GM23338 (cell line): Measurements from ENCODE around the gene IPO5. TPM values are rescaled to one million over a fixed set of nuclear protein-coding genes. Genes with fewer than 3 reads are reported as not detected.

Experiments
- ATAC-seq: fragments of 200-7000 bp; cut with Tn5 transposase; 3 replicates; pipeline ENCODE4 v1.9.1; 2020
- DNase-seq: peaks from one replicate; pipeline ENCODE4 v3.0.0-alpha.2; 2015; ENCODE audit warnings: low spot score
- H2AFZ ChIP-seq: fragments of 200-600 bp; sonication (generic); 2 replicates; pipeline ENCODE4 v1.8.0; 2016; ENCODE audit warnings: antibody characterized with exemption, mild to moderate bottlenecking, moderate library complexity
- H3F3A ChIP-seq: fragments of 200-600 bp; sonication (generic); replicated peaks from 2 replicates; pipeline ENCODE4 v1.8.0; 2017; ENCODE audit warnings: antibody characterized with exemption, mixed run types, low read depth
- H3K27ac ChIP-seq: fragments of 200-600 bp; sonication (generic); 2 replicates; pipeline ENCODE4 v1.6.1; 2016; ENCODE audit warnings: low read depth
- H3K27me3 ChIP-seq: fragments of 200-600 bp; sonication (generic); 2 replicates; pipeline ENCODE4 v1.8.0; 2016; ENCODE audit warnings: mild to moderate bottlenecking, mixed run types, moderate library complexity; ENCODE audit not compliant: insufficient read depth
- H3K36me3 ChIP-seq: fragments of 200-600 bp; sonication (generic); 2 replicates; pipeline ENCODE4 v1.8.0; 2016; ENCODE audit warnings: mild to moderate bottlenecking; ENCODE audit not compliant: insufficient read depth
- H3K4me1 ChIP-seq: fragments of 200-600 bp; sonication (generic); 2 replicates; pipeline ENCODE4 v1.8.0; 2016; ENCODE audit warnings: mild to moderate bottlenecking, moderate library complexity; ENCODE audit not compliant: insufficient read depth
- H3K4me2 ChIP-seq: fragments of 200-600 bp; sonication (generic); 2 replicates; pipeline ENCODE4 v1.7.1; 2017; ENCODE audit warnings: mixed run types
- H3K4me3 ChIP-seq: fragments of 200-600 bp; sonication (generic); 2 replicates; pipeline ENCODE4 v1.6.1; 2016; ENCODE audit warnings: mixed run types
- H3K79me2 ChIP-seq: fragments of 200-600 bp; sonication (generic); replicated peaks from 2 replicates; pipeline ENCODE4 v1.8.0; 2017; ENCODE audit warnings: mild to moderate bottlenecking; ENCODE audit not compliant: insufficient read depth
- H3K9me2 ChIP-seq: fragments of 200-600 bp; sonication (generic); 2 replicates; pipeline ENCODE4 v1.8.0; 2017; ENCODE audit not compliant: insufficient read depth
- H4K20me1 ChIP-seq: fragments of 200-600 bp; sonication (generic); replicated peaks from 2 replicates; pipeline ENCODE4 v1.8.0; 2017; ENCODE audit warnings: mild to moderate bottlenecking; ENCODE audit not compliant: insufficient read depth
- H3K27ac Mint-ChIP-seq: 2 replicates; pipeline ENCODE4 v1.8.0; 2020; ENCODE audit warnings: inconsistent platforms, mild to moderate bottlenecking, moderate library complexity, mixed read lengths
- H3K27me3 Mint-ChIP-seq: 3 replicates; pipeline ENCODE4 v1.8.0; 2022; ENCODE audit warnings: low read depth, mild to moderate bottlenecking, moderate library complexity, mixed read lengths, inconsistent platforms; ENCODE audit not compliant: insufficient read depth, poor library complexity
- H3K36me3 Mint-ChIP-seq: 3 replicates; pipeline ENCODE4 v1.8.0; 2021; ENCODE audit warnings: low read depth, mild to moderate bottlenecking, inconsistent platforms, moderate library complexity, mixed read lengths
- H3K4me1 Mint-ChIP-seq: 3 replicates; pipeline ENCODE4 v1.8.0; 2020; ENCODE audit warnings: mild to moderate bottlenecking, inconsistent platforms, mixed read lengths
- H3K4me3 Mint-ChIP-seq: 3 replicates; pipeline ENCODE4 v1.8.0; 2021; ENCODE audit warnings: moderate library complexity, mild to moderate bottlenecking, inconsistent platforms, mixed read lengths
- H3K9me3 Mint-ChIP-seq: 3 replicates; pipeline ENCODE4 v1.8.0; 2020; ENCODE audit warnings: moderate library complexity, mild to moderate bottlenecking, inconsistent platforms, mixed read lengths
- CTCF ChIP-seq, 2 experiments: fragments of 200-600 bp in 1 of 2; sonication (generic) in 1 of 2; conservative IDR thresholded peaks; 2 replicates each; pipeline versions ENCODE4 v1.5.1 to v1.6.1; 2016 to 2017; ENCODE audit warnings: antibody characterized with exemption in 2 of 2, low read depth in 2 of 2, mild to moderate bottlenecking in 2 of 2, moderate library complexity in 1 of 2
- JUNB ChIP-seq: IDR thresholded peaks from one replicate; pipeline ENCODE4 v1.6.1; 2016; ENCODE audit warnings: antibody characterized with exemption; ENCODE audit not compliant: unreplicated experiment
- NANOG ChIP-seq: IDR thresholded peaks from 2 replicates; pipeline ENCODE4 v1.6.1; 2016; ENCODE audit warnings: antibody characterized with exemption, borderline replicate concordance
- STAT1 ChIP-seq: IDR thresholded peaks from one replicate; pipeline ENCODE4 v1.6.1; 2016; ENCODE audit warnings: antibody characterized with exemption; ENCODE audit not compliant: unreplicated experiment
- ZNF114 ChIP-seq: fragments of 250-450 bp; sonication (Bioruptor Pico); IDR thresholded peaks from 2 replicates; pipeline ENCODE4 v1.5.0; 2020; ENCODE audit warnings: mild to moderate bottlenecking, moderate library complexity
- ZNF331 ChIP-seq: fragments of 250-450 bp; sonication (Bioruptor Pico); IDR thresholded peaks from 2 replicates; pipeline ENCODE4 v1.5.0; 2020; ENCODE audit warnings: low read depth, mild to moderate bottlenecking, moderate library complexity
- polyA plus RNA-seq: library from polyadenylated mRNA; unstranded; fragments of >200 nt; fragmentation: Nextera tagmentation; extraction: Ambion mirVana; gene quantifications from 2 replicates; pipeline ENCODE4 v1.2.1, GENCODE V29; 2016
- total RNA-seq: library from RNA; depleted of rRNA; stranded (reverse); fragments of >200 nt; shearing (Covaris generic); gene quantifications from 2 replicates; pipeline ENCODE4 v1.2.3, GENCODE V29; 2014
- TF ChIP-seq, protein P1 (sequence below): fragments of 250-450 bp; sonication (Bioruptor Pico); IDR thresholded peaks from 2 replicates; pipeline ENCODE4 v1.5.0; 2020; ENCODE audit warnings: mild to moderate bottlenecking, moderate library complexity
- TF ChIP-seq, protein P2 (sequence below): IDR thresholded peaks from 2 replicates; pipeline ENCODE4 v1.6.1; 2016; ENCODE audit warnings: antibody characterized with exemption

IPO5 gene
- total and polyA plus RNA-seq, 2 experiments from 2014 or later, result 124 to 353 TPM

DNA sequence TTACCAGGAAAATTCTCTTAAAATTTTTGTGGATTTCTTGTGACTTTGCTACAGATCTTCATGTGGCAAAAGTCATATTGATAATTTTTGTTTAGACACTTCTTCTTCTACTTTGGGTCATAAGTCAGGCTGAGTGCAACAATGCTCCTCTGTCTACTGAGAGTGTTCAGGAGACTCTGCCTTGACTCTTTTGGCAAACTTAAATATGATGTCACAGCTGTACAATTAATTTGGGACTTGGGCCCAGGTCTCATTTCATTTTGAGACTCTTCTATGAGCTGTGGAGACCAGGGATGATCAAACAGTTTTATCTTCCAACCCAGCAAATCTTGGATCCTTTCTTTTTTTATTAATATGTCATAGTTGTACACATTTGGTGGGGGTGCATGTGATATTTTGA, 19.7 kb upstream of the IPO5 start (continued):
- TF ChIP-seq JUNB (no peak), ZNF114 (no peak)

GRCh38 chr13:97934590-97934989, 18.9 kb upstream of the IPO5 start:
- Mint-ChIP-seq H3K4me1 (peaks cover 10% of the 10 kb centered on the region), H3K27ac (no peak overlapping the region), H3K9me3 (no peaks in the 10 kb centered on the region), H3K27me3 (no peaks in the 10 kb centered on the region), H3K36me3 (no peaks in the 10 kb centered on the region), H3K4me3 (no peak overlapping the region)
- no peak overlapping the region for H3K4me2 ChIP-seq
- no peaks in the 10 kb centered on the region for H4K20me1 ChIP-seq
- no peaks in the 10 kb centered on the region for H3K9me2 ChIP-seq
- H3K27ac ChIP-seq, result no peak overlapping the region
- no peaks in the 10 kb centered on the region for H3K36me3 ChIP-seq
- no peaks in the 10 kb centered on the region for H3F3A ChIP-seq
- no peaks in the 10 kb centered on the region for H3K27me3 ChIP-seq
- TF ChIP-seq, protein P1, sequence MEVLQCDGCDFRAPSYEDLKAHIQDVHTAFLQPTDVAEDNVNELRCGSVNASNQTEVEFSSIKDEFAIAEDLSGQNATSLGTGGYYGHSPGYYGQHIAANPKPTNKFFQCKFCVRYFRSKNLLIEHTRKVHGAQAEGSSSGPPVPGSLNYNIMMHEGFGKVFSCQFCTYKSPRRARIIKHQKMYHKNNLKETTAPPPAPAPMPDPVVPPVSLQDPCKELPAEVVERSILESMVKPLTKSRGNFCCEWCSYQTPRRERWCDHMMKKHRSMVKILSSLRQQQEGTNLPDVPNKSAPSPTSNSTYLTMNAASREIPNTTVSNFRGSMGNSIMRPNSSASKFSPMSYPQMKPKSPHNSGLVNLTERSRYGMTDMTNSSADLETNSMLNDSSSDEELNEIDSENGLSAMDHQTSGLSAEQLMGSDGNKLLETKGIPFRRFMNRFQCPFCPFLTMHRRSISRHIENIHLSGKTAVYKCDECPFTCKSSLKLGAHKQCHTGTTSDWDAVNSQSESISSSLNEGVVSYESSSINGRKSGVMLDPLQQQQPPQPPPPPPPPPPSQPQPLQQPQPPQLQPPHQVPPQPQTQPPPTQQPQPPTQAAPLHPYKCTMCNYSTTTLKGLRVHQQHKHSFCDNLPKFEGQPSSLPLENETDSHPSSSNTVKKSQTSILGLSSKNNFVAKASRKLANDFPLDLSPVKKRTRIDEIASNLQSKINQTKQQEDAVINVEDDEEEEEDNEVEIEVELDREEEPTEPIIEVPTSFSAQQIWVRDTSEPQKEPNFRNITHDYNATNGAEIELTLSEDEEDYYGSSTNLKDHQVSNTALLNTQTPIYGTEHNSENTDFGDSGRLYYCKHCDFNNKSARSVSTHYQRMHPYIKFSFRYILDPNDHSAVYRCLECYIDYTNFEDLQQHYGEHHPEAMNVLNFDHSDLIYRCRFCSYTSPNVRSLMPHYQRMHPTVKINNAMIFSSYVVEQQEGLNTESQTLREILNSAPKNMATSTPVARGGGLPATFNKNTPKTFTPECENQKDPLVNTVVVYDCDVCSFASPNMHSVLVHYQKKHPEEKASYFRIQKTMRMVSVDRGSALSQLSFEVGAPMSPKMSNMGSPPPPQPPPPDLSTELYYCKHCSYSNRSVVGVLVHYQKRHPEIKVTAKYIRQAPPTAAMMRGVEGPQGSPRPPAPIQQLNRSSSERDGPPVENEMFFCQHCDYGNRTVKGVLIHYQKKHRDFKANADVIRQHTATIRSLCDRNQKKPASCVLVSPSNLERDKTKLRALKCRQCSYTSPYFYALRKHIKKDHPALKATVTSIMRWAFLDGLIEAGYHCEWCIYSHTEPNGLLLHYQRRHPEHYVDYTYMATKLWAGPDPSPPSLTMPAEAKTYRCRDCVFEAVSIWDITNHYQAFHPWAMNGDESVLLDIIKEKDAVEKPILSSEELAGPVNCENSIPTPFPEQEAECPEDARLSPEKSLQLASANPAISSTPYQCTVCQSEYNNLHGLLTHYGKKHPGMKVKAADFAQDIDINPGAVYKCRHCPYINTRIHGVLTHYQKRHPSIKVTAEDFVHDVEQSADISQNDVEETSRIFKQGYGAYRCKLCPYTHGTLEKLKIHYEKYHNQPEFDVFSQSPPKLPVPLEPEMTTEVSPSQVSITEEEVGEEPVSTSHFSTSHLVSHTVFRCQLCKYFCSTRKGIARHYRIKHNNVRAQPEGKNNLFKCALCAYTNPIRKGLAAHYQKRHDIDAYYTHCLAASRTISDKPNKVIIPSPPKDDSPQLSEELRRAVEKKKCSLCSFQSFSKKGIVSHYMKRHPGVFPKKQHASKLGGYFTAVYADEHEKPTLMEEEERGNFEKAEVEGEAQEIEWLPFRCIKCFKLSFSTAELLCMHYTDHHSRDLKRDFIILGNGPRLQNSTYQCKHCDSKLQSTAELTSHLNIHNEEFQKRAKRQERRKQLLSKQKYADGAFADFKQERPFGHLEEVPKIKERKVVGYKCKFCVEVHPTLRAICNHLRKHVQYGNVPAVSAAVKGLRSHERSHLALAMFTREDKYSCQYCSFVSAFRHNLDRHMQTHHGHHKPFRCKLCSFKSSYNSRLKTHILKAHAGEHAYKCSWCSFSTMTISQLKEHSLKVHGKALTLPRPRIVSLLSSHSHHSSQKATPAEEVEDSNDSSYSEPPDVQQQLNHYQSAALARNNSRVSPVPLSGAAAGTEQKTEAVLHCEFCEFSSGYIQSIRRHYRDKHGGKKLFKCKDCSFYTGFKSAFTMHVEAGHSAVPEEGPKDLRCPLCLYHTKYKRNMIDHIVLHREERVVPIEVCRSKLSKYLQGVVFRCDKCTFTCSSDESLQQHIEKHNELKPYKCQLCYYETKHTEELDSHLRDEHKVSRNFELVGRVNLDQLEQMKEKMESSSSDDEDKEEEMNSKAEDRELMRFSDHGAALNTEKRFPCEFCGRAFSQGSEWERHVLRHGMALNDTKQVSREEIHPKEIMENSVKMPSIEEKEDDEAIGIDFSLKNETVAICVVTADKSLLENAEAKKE (CRISPR knock-in tag), result no peak
- TF ChIP-seq STAT1 (no peak), JUNB (no peak), NANOG (no peak), CTCF (conservative IDR thresholded peaks at IDR 0.05; ENCODE audit: low read depth in 2 of 2) (no peak), ZNF331 (no peak), ZNF114 (no peak)
- TF ChIP-seq, protein P2, sequence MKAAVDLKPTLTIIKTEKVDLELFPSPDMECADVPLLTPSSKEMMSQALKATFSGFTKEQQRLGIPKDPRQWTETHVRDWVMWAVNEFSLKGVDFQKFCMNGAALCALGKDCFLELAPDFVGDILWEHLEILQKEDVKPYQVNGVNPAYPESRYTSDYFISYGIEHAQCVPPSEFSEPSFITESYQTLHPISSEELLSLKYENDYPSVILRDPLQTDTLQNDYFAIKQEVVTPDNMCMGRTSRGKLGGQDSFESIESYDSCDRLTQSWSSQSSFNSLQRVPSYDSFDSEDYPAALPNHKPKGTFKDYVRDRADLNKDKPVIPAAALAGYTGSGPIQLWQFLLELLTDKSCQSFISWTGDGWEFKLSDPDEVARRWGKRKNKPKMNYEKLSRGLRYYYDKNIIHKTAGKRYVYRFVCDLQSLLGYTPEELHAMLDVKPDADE, result no peak
- H3K4me3 ChIP-seq, result no peak overlapping the region
- ATAC-seq (no peak; the same call in 2 of the 3 replicates), DNase-seq (peak; percentile 12)
- peak overlapping the region; percentile 64; the same call in 1 of the 2 replicates for H2AFZ ChIP-seq
- H3K4me1 ChIP-seq, result peaks cover 4% of the 10 kb centered on the region
- no peaks in the 10 kb centered on the region for H3K79me2 ChIP-seq
